ENCODE data around the gene C1orf210. TPM values are rescaled to one million over a fixed set of nuclear protein-coding genes. Genes with fewer than 3 reads are reported as not detected.

C1orf210 gene
- total RNA-seq, 1 experiment from 2014 or later: 7.6 TPM

- no peaks in the 10 kb centered on the region for H4K20me1 ChIP-seq (ENCODE audit: insufficient read depth)
- no peak overlapping the region for H3K9ac ChIP-seq (ENCODE audit: low read length)
- H3K36me3 ChIP-seq (ENCODE audit: control insufficient read depth in 1 of 2, insufficient read depth in 2 of 2, low read length in 2 of 2): no peaks in the 10 kb centered on the region
- no peak overlapping the region for H3K4me3 ChIP-seq (replicated peaks in 1 of 2; ENCODE audit: low read depth in 1 of 2, low read length in 2 of 2)
- TF ChIP-seq SIN3A (IDR thresholded peaks at IDR 0.05; ENCODE audit: low read depth): no peak
- TF ChIP-seq REST (IDR thresholded peaks at IDR 0.05; ENCODE audit: low read depth): no peak
- TF ChIP-seq MAX (IDR thresholded peaks at IDR 0.05): no peak
- no peak for TF ChIP-seq ZNF274 (IDR thresholded peaks at IDR 0.05; ENCODE audit: low read depth, low read length)
- no peak for TF ChIP-seq EZH2phosphoT487 (IDR thresholded peaks at IDR 0.05; ENCODE audit: borderline replicate concordance)
- no peak for TF ChIP-seq POLR2A (IDR thresholded peaks at IDR 0.05; ENCODE audit: borderline replicate concordance, extremely low read depth, insufficient read depth, insufficient read length)
- no peak for TF ChIP-seq SRF (IDR thresholded peaks at IDR 0.05; ENCODE audit: low read depth)
- no peak for TF ChIP-seq JUND (IDR thresholded peaks at IDR 0.05)
- no peak for TF ChIP-seq CBX3 (IDR thresholded peaks at IDR 0.05; ENCODE audit: low read depth)
- no peak for TF ChIP-seq ATF3 (IDR thresholded peaks at IDR 0.05)
- TF ChIP-seq ZBTB33 (IDR thresholded peaks at IDR 0.05; ENCODE audit: extremely low read depth, insufficient replicate concordance, low read length): no peak
- TF ChIP-seq ELF1 (IDR thresholded peaks at IDR 0.05; ENCODE audit: borderline replicate concordance, low read depth): no peak
- no peak for TF ChIP-seq EGR1 (IDR thresholded peaks at IDR 0.05; ENCODE audit: low read depth)
- no peak for TF ChIP-seq CTCF (IDR thresholded peaks at IDR 0.05 in 2 of 3, conservative IDR thresholded peaks at IDR 0.05 in 1 of 3; ENCODE audit: borderline replicate concordance in 1 of 3, insufficient read depth in 1 of 3, low read depth in 2 of 3, low read length in 2 of 3)
- no peak for TF ChIP-seq ZFX (IDR thresholded peaks at IDR 0.05)
- no peak for TF ChIP-seq YY1 (IDR thresholded peaks at IDR 0.05; ENCODE audit: extremely low read depth, insufficient replicate concordance, low read depth, low read length)
- no peak overlapping the region for H3K4me2 ChIP-seq (ENCODE audit: low read length)
- intact Hi-C loops (cut with micrococcal nuclease): no loop called here
- ChIA-PET CTCF (no interaction called here), RAD21 (ENCODE audit: low non-redundant PET in 1 of 2, low total read pairs in 2 of 2, uncharacterized antibody in 2 of 2, unreplicated experiment in 2 of 2) (no interaction called here), POLR2A (no interaction called here)
- no TSS peak for BruUV-seq (replicated peaks)
- no peak overlapping the region for H2AFZ ChIP-seq (ENCODE audit: low read depth, low read length, poor library complexity, severe bottlenecking)
- H3K27ac ChIP-seq (ENCODE audit: low read depth, low read length): no peak overlapping the region
- peaks cover 5 to 15% of the 10 kb centered on the region in 2 experiments; a peak in 3 of 4 replicates for H3K4me1 ChIP-seq (ENCODE audit: control insufficient read depth in 1 of 2, insufficient read depth in 2 of 2, low read length in 2 of 2)
- no peaks in the 10 kb centered on the region for H3K27me3 ChIP-seq (ENCODE audit: insufficient read depth, low read length)
- ATAC-seq (no peak), DNase-seq (ENCODE audit: low read depth, low spot score) (no peak)
- H3K79me2 ChIP-seq (ENCODE audit: insufficient read depth, low read length): no peaks in the 10 kb centered on the region
- no peaks in the 10 kb centered on the region for H3K9me3 ChIP-seq (ENCODE audit: control insufficient read depth in 1 of 2, insufficient read depth in 1 of 2, low read depth in 1 of 2, low read length in 2 of 2)
- H3K9me2 ChIP-seq (ENCODE audit: insufficient read depth): no peaks in the 10 kb centered on the region
These were observed 13.7 kb upstream of the C1orf210 start for GRCh38 chr1:43299101-43299500.
